ENCODE data around the gene COL10A1.

The COL10A1 gene

DNA sequence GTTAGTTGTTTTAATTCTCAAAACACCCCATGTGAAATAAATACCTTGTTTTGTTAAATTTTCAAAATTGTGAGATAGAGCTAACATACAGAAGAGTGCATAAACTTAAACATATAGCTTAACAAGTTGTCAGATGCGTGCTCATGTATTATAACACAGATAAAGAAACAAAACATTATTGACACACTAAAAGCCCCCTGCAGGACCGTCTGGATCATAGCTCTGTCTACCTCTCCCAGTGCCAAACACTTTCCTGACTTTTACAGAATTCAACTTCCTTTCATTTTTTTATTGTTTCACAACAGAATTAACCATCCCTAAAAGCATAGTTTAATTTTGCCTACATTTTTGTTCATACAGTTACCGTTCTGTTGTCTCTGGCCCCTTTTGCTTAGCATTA is 47.4 kb downstream of the COL10A1 start:
- no peak for DNase-seq

GRCh38 chr6:116074732-116075390 is 51.1 kb downstream of the COL10A1 start:
- no peak for DNase-seq

GRCh38 chr6:116073765-116074440 is 52.0 kb downstream of the COL10A1 start:
- no peak for DNase-seq

DNA sequence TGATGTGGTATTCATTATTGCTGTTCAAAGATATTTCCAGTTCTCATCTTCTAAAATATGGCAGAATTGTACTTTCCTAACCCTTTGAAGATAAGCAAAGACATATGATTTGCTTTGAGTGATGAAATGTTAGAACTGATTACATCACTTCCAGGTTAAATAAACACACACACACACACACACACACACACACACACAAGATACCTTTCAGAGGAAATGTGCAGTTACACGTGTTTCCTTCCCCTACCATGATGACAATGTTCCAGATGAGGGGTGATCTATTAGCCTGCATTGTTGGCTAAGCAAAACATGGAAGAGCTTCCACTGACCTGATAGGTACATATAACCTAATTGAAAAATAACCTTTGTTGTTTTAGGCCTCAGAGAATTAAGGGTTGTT is 53.6 kb downstream of the COL10A1 start:
- no peak for DNase-seq

DNA sequence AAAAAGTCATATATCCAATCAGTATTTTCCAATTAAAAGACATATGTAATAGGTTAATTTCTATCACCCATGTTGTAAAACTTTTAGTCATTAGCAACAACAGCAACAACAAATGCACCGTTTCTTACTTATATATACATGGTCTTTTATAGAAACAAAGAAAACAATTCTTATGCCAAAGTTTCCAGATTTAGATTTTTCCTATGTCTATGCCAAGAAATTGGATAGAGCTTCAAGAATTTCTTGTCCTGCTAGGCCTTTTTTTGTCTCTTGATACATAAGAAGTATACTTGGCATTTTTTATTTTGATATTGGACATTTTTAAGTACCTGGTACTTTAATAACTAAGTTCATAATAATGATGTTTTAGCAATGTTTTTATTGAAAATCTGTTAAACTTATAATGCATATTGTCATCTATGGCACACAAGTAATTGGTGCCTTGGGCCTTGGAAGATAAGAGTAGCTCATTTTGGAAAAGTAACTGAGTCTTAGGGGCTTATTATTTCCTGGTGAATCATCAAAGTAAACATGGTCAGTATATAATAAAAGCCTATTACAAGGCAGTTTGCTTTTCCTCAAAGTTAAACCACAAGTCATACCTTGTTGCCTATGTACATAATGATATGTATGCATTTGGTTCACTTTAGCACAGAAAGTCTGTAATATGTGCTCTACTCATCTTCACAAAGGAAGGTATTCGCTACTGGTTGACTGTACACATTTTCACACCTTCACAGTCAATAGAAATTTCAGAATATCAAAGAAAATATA is 55.1 kb downstream of the COL10A1 start:
- no peak for DNase-seq

- no peak for DNase-seq
Measured at GRCh38 chr6:116070101-116070500, 55.8 kb downstream of the COL10A1 start.

Measured in activated naive CD4-positive, alpha-beta T cell (primary cell).